ENCODE data around the gene SPIRE2.
A peak's percentile ranks its signal among the peaks of the same experiment; 100 is the strongest.
"Not testable (repeated sequence)": the region's sequence is repeated elsewhere in the genome, so short reads cannot be mapped to it uniquely, and the experiment has no call there.

Gene SPIRE2

DNA sequence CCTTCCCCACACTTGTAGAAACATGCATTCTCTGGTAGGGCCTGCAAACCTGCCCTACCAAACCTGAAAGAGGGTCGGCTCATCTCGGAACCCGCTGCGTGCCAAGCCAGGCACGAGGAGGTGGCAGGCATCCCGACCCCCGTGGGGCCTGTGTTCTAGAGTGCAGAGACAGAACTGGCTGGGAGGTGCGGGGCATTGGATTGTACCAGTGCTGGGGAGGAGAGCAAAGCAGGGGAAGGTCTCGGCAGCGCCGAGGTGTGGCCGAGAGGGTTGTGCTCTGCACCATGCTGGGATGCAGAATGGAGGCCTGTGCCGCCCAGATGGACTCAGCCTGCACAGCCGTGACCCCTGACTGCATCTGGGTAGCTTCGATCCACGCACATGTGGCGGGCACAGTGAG, 72.6 kb downstream of the SPIRE2 start:
- no peak for DNase-seq

DNA sequence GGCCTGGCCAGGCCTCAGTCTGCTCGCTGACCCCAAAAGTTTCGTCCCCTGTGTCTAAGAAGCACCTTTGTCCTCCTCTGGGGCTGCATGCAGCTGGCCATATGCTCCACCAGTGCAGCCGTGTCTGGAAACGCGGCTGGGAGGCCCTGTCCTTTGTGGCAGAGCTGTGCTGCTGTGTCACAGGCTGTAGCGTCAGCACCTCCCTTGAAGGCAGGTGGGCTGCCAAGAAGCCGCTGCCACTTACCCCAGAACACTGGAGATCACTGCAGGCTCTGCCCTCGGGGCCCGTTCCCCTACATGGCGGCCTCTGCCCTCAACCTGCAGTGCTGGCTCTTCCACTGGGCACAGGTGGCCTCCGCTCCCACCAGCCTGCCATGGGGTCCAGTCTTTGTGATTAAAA, 74.7 kb downstream of the SPIRE2 start:
- no peak for DNase-seq

DNA sequence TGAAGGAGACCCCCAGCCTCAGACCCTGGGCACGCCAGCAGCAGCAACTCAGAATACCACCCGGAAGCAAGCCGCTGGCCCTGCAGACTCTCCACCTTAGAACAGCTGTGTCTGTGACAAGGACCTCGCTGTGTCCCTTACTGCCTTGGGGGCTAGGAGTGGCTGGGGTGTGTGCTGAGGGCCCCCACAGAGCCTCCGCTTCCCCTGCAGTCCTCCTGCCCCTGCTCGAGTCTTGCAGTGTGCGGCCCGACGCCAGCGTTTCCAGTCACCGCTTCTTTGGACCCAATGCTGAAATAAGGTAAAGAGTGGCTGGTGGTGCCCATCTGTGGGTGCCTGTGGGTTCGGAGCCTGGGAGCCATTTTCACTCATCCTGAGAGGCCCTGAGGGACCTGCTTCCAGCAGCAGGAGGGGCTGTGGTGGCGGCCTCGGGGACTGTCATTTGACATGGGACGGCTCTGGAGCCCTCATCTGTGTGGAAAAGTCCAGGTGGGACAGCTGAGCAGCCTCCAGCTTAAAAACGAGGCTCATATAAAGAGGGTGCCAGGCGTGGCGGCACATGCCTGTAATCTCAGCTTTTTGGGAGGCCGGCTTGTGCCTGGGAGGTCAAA, 75.7 kb downstream of the SPIRE2 start:
- no peak for DNase-seq

DNA sequence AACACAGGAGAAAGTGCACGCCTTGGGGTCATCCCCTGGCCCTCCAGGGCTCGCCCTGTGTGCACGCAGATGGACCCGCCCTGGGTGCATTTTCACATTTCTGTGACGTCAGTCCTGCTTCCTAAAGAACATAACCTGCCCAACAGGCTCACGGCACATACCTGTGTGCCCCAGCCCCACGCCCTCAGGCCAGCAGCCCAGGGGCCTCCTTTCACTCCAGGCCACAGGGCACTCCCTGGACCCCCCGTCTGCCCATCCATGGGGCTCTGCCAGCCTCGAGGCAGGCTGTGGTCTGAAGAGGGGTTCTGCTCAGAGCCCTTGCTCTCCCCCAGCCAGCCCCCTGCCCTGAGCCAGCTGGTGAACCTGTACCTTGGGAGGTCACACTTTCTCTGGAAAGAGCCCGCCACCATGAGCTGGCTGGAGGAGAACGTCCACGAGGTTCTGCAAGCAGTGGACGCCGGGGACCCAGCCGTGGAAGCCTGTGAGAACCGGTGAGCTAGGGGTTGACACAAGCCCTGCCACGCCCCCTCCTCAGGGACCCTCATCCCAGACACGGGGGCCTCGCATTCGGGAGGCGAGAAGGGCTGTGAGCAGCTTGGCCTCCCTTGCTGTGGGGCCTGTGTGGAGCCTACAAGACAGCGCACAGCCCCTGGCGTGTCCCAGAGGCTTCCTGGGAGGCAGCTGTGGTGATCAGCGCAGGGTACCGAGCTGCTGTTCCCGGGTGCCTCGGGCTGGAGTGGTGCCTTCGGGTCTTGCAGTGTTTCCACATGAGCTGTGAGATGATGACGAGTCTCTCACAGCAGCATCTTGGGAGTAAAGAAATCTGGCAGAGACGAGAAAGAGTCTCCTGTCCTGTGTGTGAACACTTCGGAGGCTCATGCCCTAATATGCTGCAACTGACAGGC, 76.6 kb downstream of the SPIRE2 start:
- no peak for DNase-seq

DNA sequence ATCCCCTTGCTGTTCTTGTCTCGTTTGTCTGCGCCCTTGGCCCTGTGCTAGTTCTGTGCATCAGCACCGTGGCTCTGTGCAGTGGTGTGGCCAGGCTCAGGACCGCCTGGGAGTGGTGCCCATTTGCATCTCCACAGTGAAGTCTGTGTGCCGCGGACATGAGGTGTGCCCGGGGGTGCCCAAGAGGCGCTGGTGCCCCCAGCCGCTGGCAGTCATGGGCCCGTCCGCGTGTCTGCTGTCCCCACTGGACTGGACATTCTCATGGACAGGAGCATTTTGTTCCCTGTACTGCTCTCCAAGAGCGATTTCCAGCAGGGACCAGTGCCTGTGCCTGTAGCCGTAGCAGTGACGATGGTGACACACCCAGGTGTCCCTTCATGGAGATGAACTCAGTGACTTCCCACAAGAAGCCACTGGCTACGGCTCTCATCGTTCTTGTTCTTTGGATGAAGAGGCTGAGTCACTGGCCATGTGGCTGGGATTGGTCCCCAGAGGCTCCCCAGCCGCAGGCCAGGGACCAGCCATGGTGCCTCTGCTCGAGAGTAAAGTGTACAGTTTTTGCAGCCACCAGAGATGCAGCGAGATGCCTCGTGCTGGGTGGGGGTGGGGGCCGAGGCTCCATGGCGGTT, 77.3 kb downstream of the SPIRE2 start:
- no peak for DNase-seq

DNA sequence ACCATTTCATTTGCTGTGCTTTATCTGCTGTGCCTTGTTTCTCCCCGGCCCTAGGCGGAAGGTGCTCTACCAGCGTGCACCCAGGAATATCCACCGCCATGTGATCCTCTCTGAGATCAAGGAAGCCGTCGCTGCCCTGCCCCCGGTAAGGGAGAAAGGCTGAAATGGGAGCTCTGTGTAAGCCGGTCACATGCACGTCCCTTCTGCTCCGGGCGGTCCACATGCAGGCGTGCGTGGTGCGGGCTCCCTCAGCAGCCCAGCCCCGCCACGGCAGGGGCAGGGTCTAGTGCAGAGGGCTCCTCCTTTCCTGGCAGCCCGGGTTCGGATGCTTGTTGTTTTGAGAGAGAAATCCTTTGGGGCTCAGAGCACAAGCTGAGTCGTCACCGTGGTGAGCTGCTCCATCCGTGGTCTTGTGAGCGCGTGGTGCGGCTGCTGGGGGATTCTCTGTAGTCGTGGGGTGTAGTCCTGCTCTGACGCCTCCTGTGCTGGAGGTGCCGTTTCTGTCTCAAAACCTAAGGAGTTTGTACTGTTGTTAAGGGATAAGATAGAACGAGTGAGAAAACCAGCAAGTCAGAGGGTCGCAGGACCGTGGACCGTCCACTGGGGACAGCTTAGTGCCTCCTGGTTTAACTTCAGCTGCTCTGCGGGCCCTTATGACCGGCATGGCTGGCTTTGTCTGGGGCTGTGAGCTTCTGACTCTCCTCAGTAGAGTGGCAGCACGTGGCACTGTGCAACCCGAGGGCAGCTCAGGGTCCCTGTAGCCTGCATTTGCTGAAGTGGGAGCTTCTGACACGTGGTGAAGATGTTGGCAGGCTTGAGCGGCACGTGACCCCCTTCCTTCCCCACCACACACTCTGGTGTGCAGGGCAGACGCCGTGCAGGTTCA, 78.1 kb downstream of the SPIRE2 start:
- no peak for DNase-seq

DNA sequence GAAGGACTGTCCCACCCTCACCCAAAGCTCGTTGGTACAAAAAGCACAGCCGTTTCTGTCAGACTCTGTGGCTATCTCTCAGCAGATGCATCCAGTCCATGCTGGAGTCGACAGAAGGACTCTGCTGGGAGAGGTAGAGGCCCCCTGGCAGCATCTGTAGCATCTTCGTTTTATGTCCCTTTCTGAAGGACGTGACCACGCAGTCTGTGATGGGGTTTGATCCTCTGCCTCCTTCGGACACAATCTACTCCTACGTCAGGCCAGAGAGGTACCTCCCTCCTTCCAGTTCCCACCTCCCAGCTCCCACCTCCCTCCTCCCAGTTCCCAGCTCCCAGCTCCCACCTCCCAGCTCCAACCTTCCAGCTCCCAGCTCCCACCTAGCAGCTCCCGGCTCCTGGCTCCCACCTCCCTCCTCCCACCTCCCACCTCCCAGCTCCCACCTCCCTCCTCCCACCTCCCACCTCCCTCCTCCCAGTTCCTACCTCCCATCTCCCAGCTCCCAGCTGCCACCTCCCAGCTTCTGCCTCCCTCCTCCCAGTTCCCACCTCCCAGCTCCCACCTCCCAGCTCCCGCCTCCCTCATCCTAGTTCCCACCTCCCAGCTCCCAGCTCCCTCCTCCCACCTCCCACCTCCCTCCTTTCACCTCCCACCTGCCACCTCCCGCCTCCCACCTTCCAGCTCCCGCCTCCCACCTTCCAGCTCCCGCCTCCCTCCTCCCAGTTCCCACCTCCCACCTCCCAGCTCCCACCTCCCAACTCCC, 79.0 kb downstream of the SPIRE2 start:
- DNase-seq: no peak

DNA sequence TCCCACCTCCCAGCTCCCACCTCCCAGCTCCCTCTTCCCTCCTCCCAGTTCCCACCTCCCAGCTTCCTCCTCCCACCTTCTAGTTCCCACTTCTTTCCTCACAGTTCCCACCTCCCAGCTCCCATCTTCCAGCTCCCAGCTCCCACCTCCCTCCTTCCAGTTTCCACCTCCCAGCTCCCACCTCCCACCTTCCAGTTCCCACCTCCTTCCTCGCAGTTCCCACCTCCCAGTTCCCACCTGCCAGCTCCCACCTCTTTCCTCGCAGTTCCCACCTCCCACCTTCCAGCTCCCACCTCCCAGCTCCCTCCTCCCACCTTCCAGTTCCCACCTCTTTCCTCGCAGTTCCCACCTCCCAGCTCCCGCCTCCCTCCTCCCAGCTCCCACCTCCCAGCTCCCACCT, 80.0 kb downstream of the SPIRE2 start:
- no peak for DNase-seq

DNA sequence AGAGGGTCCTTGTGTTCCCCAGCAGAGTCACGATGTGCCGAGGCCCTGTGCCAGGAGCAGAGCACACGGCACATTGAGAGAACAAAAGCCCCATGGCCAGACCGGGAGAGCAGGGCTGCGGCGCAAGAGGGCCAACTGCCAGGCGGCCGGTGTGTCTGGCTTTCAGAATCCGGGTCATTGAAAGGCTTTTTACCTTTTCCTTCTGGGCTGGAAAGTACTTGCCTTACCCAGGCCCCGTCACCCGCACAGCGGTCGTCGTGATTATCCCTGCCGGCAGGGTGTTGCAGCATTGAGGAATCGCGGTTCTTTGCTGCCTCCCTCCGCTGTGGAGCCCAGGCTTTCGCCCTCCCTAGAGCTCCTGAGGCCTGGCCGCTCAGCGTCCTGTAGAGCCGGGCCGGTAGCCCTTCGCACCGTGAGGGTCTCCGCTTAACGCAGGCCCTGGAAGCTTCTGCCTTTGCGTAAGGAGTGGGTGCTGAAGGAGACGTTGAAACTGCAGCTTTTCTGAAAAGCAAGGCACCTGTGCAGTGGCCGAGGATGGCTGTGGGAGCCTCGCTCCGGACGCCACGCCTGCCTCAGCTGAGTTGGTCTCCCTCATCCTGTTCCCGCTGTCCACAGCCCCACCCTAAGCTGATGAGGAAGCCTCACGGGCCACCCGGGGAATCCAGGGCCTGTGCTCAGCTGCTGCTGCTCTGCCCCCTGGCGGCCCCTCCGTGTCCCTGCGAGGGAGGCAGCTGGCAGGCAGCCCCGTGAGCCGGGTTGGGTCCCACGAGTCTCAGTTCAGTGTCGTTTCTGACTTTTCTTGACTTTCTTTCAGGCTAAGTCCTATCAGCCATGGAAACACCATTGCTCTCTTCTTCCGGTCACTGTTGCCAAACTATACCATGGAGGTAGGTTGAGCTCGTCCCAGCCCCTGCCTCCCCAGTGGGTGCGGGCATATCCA, 81.8 kb downstream of the SPIRE2 start:
- DNase-seq: no peak

DNA sequence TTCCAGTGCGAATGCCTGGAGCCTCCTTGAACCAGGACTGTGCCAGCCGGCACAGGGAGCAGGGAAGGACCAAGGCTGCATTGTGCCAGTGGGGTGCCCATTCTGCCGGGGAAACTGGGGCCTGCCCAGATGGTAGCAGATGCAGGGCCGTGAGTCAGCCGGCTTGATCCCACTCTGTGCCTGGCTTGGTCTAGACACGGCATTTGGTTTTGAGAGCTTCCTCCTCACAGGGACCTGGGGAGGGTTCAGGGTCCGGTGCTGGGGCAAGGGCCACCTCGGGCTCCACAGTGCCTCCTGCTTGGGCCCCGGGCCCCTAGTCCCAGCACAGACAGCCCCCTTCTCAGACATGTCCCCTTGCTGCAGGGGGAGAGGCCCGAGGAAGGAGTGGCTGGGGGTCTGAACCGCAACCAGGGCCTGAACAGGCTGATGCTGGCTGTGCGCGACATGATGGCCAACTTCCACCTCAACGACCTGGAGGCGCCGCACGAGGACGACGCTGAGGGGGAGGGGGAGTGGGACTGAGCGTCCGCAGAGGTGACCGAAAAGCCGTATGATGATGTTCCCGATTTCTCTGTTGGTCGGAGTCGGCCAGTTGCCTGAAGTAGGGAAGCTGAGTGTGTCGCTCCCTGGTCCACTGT, 82.6 kb downstream of the SPIRE2 start:
- DNase-seq: no peak

DNA sequence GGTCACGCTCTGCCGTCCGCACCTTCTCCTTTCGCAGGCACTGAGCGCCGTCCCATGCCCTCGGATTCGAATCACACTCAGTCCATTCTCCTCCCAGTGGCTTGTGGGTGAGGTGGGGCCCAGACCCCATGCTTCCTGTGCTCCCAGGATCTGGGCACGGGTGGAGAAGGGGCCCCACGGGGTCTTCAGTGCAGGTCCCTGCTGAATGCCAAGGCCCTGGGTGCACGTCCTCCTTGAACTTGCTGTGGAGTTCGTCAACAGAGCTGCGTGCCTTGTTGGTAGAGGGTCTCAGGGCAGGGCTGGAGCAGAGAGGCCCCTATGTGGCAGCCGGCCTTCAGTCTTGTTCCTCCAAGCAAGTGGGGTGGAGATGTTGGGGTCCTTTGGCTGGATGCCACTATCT, 83.1 kb downstream of the SPIRE2 start:
- DNase-seq: no peak

DNA sequence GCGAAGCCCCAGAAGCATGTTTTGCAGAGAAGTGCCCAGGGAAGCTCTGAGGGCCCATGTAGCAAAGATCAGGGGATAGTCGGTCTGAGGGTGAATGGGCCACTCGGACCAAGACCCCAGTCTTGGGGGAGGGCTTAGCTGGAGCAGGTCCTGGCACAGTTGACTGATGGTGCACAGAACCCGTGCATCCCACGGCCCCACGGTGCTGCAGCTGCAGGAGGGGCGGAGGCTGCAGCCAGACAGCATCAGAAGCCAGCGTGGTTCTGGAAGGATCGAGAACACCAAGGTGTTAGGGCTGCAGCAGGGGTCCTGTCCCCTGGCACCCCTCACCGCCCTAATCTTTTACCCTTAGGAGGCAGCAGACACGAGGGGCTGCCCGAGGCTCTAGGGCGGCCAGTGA, 83.9 kb downstream of the SPIRE2 start:
- DNase-seq: no peak

DNA sequence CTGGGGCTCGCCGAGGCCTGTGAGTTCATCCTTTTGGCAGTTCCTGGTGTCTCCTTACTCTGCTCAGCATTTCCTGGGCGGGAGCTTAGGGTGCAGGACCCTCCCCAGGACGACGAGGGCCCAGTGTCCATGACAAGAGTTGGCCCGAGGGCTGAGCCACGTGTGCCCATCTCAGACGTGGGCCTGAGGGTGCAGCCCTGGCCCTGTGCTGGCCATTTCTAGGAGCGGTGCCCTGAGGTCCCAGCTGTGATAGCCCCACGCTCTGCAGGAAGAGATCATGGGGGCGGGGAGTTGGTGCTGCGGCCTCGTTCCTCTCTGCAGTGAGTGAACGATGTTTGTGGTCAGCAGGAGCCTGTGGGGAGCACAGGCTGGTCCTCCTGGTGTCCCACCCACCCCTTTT, 84.4 kb downstream of the SPIRE2 start:
- no peak for DNase-seq

DNA sequence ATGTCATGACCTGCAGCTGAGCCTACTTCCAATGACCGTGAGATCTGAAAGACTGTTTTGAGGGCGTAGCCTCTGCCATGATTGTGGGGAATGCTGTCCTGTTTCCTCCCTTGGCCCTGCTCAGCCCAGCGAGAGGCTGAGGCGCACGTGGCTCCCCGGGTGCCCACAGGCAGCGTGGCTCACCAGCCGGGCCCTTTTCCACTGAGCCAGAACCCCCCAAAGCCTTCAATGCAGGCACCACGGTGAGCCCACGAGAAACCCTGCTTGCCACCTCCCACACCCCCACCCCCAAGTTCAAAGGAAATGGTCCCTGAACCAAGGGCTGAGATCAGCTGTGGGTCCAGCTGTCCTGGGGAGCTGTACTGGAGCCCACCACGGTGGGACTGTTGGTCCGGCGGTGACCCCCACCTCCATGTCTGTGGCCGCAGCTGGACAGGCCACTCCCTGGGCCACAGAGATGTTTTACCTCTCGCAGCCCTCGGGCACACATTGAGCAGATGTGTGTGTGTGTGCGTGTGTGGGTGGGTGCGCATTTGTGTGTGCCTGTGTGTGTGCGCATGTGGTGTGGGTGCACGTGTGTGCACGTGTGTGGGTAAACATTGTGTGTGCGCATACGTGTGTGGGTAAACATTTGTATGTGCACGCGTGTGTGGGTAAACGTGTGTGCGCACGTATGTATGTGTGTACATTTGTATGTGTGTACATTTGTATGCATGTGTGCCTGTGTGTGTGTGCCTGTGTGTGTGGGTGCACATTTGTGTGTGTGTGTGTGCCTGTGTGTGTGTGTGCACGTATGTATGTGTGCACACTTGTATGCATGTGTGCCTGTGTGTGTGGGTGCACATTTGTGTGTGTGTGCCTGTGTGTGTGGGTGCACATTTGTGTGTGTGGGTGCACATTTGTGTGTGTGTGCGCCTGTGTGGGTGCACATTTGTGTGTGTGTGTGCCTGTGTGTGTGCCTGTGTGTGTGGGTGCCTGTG, 85.4 kb downstream of the SPIRE2 start:
- no peak for DNase-seq

DNA sequence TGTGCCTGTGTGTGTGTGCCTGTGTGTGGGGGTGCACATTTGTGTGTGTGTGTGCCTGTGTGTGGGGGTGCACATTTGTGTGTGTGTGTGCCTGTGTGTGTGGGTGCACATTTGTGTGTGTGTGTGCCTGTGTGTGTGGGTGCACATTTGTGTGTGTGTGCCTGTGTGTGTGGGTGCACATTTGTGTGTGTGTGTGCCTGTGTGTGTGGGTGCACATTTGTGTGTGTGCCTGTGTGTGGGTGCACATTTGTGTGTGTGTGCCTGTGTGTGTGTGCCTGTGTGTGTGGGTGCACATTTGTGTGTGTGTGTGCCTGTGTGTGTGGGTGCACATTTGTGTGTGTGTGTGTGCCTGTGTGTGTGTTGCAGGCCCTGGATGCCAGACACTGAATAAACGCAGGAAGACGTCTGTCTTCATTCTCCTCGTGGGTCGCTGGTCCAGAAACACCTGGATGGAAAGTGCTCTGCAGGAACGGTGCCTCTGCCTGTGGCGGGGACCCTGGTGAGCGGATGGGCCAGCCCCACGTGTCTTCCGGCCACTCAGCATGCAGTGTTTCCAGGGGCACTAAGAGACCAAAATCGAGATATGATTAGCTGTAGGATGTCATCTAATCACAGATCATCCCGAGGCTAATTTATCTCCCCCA, 86.5 kb downstream of the SPIRE2 start:
- not testable (repeated sequence) for DNase-seq

DNA sequence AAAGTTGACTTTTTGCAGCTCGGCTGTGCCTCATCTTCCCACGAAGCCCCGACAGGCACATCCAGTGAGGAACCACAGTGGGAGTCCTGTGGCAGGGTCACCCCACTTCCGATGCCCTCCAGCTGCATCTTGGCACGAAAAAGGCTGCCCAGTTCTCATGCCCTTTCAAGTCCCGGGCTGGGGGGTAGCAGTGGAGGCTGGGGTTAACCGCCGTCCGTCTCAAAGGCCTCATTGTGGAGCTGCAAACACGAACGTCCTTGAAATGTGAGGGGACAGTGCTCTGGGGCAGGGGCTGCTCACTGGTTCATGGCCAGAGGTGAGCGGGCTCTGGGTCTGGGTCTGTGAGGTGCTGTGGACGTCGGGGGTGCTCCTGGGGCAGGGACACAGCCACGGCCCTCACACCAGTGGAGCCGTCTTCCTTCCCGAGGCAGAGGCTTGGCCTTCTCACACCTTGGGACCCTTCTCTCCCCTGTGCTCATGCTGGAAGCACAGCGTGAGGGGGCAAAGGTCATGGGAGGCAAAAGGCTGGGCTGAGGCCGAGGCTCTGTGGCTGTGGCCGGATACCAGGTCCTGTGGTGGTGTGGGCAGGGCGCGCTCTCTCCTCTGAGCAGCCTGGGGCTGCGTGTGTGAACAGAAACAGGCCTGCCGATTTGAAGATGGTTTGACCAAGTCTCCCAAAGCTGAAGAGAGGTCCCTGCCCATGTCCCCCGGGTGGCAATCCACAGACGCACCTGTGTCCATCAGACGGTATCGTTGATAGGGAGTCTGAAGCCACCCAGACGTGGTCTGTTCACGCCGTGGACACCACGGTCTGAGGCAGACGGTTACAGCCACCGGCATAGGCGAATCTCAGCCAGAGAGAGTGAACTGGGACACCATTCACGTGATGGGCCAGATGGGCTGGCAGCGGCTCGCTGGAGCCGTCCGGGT, 87.3 kb downstream of the SPIRE2 start:
- no peak for DNase-seq

DNA sequence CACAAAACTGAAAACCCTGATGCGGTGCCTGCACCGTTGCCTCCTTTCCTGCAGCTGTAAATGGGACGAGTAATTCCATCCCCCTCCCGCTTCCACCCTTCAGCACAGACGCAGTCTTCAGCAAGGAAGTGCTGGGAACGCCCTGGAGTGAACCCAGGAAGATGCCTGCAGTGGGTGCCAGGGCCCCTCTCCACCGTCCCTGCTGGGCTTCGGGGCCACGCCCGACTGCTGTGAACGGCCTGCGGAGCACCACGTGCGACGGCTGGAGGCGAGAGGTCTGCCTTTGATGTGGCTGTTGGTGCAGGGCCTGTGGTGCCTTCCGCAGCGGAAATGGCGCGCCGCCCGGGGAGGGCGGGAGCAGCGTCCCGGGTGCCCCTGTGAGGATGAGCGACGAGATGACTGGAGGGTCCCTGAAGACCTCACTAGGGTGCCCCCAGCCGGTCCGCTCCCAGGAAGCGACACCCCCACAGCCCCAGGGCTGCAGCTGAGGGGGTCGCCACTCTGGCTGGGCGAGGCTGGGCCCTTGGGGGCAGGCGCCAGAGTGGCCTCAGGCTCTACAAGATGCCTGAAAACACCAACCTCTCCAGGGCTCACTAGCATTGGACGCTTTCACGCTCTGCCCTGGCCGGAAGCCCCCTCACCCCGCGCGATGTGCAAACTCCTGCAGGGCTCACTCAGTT, 89.6 kb downstream of the SPIRE2 start:
- peak; percentile 64 for DNase-seq
